Thyroid gland (tissue), 4 donors: ENCODE measurements around the gene SPAG8.

Experiments
- CTCF ChIP-seq, 6 experiments: fragments of 200-600 bp in 3 of 6; fragments of 450-650 bp in 3 of 6; sonication (generic) in 3 of 6; IDR thresholded peaks; one replicate each; pipeline ENCODE4 v1.5.1; 2016 to 2019; ENCODE audit warnings: antibody characterized with exemption in 6 of 6, mild to moderate bottlenecking in 2 of 6, inconsistent platforms in 1 of 6, moderate library complexity in 1 of 6
- POLR2A ChIP-seq, 2 donors: fragments of 450-650 bp; IDR thresholded peaks; one replicate each; pipeline ENCODE4 v1.6.1; 2017; ENCODE audit warnings: antibody characterized with exemption in 2 of 2, mild to moderate bottlenecking in 2 of 2, moderate library complexity in 1 of 2

GRCh38 chr9:35812025-35812602 is at the start of gene SPAG8:
- TF ChIP-seq POLR2A (IDR thresholded peaks at IDR 0.05) (peak in 1 of 2 donors; percentile 54), CTCF (IDR thresholded peaks at IDR 0.05) (no peak)
